ENCODE measurements around the gene ZNF318.

DNA sequence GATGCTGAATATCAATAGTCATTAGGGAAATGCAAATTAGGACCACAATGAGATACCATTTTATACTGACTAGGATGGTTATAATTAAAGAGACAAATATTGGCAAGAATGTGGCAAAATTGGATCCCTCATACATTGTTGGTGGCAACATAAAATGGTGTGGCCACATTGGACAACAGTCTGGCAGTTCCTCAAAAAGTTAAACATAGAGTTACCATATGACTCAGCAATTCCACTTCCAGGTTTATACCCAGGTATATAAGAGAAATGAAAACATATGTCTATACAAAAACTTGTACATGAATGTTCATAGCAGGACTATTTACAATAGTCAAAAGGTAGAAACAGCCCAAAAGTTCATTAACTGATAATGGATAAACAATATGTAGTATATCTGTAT lies 58.8 kb downstream of the ZNF318 start:
- TF ChIP-seq, protein P1, sequence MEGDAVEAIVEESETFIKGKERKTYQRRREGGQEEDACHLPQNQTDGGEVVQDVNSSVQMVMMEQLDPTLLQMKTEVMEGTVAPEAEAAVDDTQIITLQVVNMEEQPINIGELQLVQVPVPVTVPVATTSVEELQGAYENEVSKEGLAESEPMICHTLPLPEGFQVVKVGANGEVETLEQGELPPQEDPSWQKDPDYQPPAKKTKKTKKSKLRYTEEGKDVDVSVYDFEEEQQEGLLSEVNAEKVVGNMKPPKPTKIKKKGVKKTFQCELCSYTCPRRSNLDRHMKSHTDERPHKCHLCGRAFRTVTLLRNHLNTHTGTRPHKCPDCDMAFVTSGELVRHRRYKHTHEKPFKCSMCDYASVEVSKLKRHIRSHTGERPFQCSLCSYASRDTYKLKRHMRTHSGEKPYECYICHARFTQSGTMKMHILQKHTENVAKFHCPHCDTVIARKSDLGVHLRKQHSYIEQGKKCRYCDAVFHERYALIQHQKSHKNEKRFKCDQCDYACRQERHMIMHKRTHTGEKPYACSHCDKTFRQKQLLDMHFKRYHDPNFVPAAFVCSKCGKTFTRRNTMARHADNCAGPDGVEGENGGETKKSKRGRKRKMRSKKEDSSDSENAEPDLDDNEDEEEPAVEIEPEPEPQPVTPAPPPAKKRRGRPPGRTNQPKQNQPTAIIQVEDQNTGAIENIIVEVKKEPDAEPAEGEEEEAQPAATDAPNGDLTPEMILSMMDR (IDR thresholded peaks at IDR 0.05) = no peak
- no peak for TF ChIP-seq POLR2A (IDR thresholded peaks at IDR 0.05)
